ENCODE results near the gene KIZ.

KIZ gene

GRCh38 chr20:21134883-21135493 lies 9.1 kb downstream of the KIZ start:
- ATAC-seq (replicated peaks) (no peak), DNase-seq (no peak)
- no peaks in the 10 kb centered on the region for H3K27me3 Mint-ChIP-seq
- peaks cover 2% of the 10 kb centered on the region in 2 donors for H3K4me1 Mint-ChIP-seq (ENCODE audit: low read depth in 2 of 2)
- H3K36me3 Mint-ChIP-seq (ENCODE audit: insufficient read depth) = peaks cover 50% of the 10 kb centered on the region
- no peak overlapping the region for H3K27ac Mint-ChIP-seq
- no peaks in the 10 kb centered on the region for H3K9me3 Mint-ChIP-seq
- no peak overlapping the region for H3K4me3 Mint-ChIP-seq

DNA sequence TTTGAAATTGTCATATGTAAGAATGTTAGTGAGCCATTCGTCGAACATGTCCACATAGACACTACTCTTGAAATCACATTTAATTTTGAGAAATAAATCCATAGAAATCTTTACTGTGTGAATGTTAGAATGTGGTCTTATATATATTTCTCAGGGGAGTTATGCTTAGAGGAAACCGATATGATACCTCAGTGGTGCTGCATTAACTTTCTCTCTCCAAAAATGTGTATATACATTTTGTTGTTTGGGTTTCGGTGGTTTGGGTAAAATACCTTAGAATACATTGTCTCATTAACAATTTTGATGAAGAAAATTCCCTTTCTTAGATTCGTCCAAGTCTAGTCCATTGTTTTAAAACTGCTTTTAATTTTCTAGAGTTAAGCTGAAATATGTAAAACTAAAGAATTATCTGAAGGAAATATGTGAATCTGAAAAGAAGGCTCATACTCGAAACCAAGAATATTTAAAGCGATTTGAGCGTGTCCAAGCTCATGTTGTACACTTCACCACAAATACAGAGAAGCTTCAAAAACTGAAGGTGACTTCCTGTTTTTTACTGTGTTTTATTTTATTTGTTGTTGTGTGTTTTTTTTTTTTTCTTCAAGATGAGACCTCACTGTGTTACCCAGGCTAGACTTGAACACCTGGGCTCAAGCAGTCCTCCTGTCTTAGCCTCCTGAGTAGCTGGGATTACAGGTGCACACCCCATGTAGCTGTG lies 10.3 kb downstream of the KIZ start:
- H3K36me3 Mint-ChIP-seq (ENCODE audit: insufficient read depth) = peaks cover 48% of the 10 kb centered on the region

DNA sequence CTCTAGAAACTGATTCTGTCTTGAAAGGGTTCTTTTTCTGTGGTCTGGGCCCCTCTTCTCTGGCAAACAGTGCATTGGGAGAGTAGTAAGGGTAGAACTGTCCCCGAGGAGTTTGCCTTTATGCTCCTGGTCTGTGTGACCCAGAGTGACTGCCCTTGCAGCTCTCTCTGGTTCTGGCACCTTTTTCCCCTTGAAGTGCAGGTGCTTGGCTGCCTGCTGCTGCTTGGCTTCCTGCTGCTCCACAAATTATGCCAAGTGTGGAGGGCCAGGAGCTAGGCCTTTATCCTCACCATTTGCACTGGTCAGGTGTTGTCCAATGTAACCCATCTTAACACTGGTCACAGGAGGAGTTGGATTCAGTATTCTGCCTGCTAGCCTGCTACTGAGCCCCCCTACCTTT lies 11.2 kb downstream of the KIZ start:
- peaks cover 0 to 1% of the 10 kb centered on the region in 2 donors for H3K4me1 Mint-ChIP-seq (ENCODE audit: low read depth in 2 of 2)
- no peak overlapping the region for H3K27ac Mint-ChIP-seq
- peaks cover 47% of the 10 kb centered on the region for H3K36me3 Mint-ChIP-seq (ENCODE audit: insufficient read depth)
- no peak overlapping the region for H3K4me3 Mint-ChIP-seq
- no peaks in the 10 kb centered on the region for H3K9me3 Mint-ChIP-seq
- ATAC-seq (replicated peaks) (no peak), DNase-seq (no peak)
- no peaks in the 10 kb centered on the region for H3K27me3 Mint-ChIP-seq

More for the DNA sequence above, 10.3 kb downstream of the KIZ start:
- no peak overlapping the region for H3K27ac Mint-ChIP-seq
- H3K27me3 Mint-ChIP-seq = no peaks in the 10 kb centered on the region
- DNase-seq (no peak), ATAC-seq (replicated peaks) (no peak)
- no peak overlapping the region for H3K4me3 Mint-ChIP-seq
- H3K9me3 Mint-ChIP-seq = no peaks in the 10 kb centered on the region
- H3K4me1 Mint-ChIP-seq (ENCODE audit: low read depth in 2 of 2) = peaks cover 0 to 1% of the 10 kb centered on the region in 2 donors

DNA sequence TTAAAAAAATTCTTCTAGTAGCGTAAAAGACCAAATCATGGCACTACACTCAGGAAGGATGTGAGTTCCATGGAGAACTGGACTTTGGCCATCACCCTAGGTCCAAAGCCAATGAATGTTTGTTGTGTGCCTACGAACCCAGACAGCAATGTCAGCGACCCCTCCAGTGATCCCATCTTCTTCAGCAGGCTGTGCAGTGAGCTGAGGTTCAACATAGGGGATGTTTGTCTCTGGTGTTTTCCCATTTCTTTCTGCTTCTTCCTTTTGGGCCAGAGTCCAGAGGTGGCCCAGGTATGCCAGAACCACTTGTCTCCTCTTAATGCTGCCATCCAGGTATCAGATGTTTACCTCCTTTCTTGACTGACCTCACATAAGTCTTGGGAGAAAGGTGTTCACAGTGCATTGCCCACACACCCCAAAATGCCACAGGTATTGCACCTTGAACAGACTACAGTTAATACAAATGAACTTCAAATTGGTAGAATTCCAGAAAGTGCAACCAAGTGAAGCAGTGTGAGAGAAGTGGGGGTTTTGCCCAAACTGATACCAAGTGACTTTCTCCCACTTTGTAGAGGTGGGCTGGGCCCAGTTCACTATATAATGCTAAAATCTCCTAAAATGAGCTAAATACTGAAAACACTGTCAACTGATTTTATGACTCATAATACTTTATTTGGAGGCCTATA lies 14.1 kb downstream of the KIZ start:
- no peak for ATAC-seq (replicated peaks)
- H3K27ac Mint-ChIP-seq = no peak overlapping the region
- H3K4me1 Mint-ChIP-seq (ENCODE audit: low read depth in 2 of 2) = no peaks in the 10 kb centered on the region

GRCh38 chr20:21141825-21142224 lies 15.9 kb downstream of the KIZ start:
- H3K4me1 Mint-ChIP-seq (ENCODE audit: low read depth in 2 of 2) = no peaks in the 10 kb centered on the region
- no peak for ATAC-seq (replicated peaks)
- peaks cover 38% of the 10 kb centered on the region for H3K36me3 Mint-ChIP-seq (ENCODE audit: insufficient read depth)
- DNase-seq = no peak
- H3K4me3 Mint-ChIP-seq = no peak overlapping the region
- no peak overlapping the region for H3K27ac Mint-ChIP-seq
- H3K27me3 Mint-ChIP-seq = no peaks in the 10 kb centered on the region
- no peaks in the 10 kb centered on the region for H3K9me3 Mint-ChIP-seq

More for the DNA sequence above, 14.1 kb downstream of the KIZ start:
- Mint-ChIP-seq H3K27me3 (no peaks in the 10 kb centered on the region), H3K4me3 (no peak overlapping the region), H3K36me3 (ENCODE audit: insufficient read depth) (peaks cover 44% of the 10 kb centered on the region), H3K9me3 (no peaks in the 10 kb centered on the region)
- DNase-seq = no peak

DNA sequence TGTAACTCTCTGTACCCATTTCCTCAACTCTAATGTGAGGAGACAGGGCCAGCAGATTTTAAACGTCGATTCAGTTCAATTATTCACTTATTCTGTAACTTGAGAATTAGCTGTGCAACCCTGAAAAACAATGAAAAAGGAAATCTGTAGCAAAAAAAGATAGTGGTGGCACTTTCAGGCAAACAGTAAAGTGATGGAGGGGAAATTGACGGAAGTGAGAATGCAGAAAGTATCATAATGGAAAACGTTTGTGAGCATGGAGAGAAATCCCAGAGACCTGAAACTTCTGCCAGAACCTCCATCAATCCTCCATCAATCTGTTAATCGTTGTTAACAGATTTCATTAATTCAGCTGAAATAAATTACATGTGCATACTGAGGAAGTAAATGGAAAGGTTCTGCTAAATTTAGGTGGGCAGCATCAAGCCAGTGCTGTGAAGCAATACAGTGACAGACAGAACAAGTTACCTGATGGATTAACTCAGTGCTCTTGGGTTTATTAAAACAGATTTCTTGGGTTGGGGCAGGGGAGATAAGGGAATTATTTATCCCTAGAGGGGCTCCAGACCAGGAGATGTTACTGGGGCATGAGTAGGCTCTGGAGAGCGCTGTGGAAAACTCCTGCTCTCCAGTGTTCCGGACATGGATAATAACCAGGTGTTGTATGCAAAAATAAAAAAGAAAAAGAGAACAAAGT lies 17.5 kb downstream of the KIZ start:
- Mint-ChIP-seq H3K27me3 (no peaks in the 10 kb centered on the region), H3K36me3 (ENCODE audit: insufficient read depth) (peaks cover 23% of the 10 kb centered on the region), H3K27ac (no peak overlapping the region), H3K4me1 (ENCODE audit: low read depth in 2 of 2) (peaks cover 0 to 8% of the 10 kb centered on the region in 2 donors), H3K9me3 (no peaks in the 10 kb centered on the region), H3K4me3 (no peak overlapping the region)
- ATAC-seq (replicated peaks) (no peak), DNase-seq (no peak)

GRCh38 chr20:21145424-21145823 lies 19.5 kb downstream of the KIZ start:
- Mint-ChIP-seq H3K4me3 (no peak overlapping the region), H3K27ac (no peak overlapping the region), H3K27me3 (no peaks in the 10 kb centered on the region), H3K36me3 (ENCODE audit: insufficient read depth) (peaks cover 14% of the 10 kb centered on the region), H3K9me3 (no peaks in the 10 kb centered on the region), H3K4me1 (ENCODE audit: low read depth in 2 of 2) (peaks cover 2 to 8% of the 10 kb centered on the region in 2 donors)
- ATAC-seq (replicated peaks) (no peak), DNase-seq (no peak)

- Mint-ChIP-seq H3K27ac (no peak overlapping the region), H3K36me3 (ENCODE audit: insufficient read depth) (peaks cover 15% of the 10 kb centered on the region), H3K4me1 (ENCODE audit: low read depth in 2 of 2) (peaks cover 5 to 8% of the 10 kb centered on the region in 2 donors), H3K27me3 (no peaks in the 10 kb centered on the region), H3K4me3 (no peak overlapping the region), H3K9me3 (no peaks in the 10 kb centered on the region)
- no peak for ATAC-seq (replicated peaks)
- no peak for DNase-seq
Measured at GRCh38 chr20:21146215-21146614, 20.3 kb downstream of the KIZ start.

- Mint-ChIP-seq H3K4me3 (no peak overlapping the region), H3K4me1 (ENCODE audit: low read depth in 2 of 2) (peaks cover 5 to 8% of the 10 kb centered on the region in 2 donors), H3K27me3 (no peaks in the 10 kb centered on the region), H3K9me3 (no peaks in the 10 kb centered on the region), H3K36me3 (ENCODE audit: insufficient read depth) (peaks cover 13% of the 10 kb centered on the region), H3K27ac (no peak overlapping the region)
- DNase-seq (no peak), ATAC-seq (replicated peaks) (no peak)
Measured at GRCh38 chr20:21147593-21147992, 21.7 kb downstream of the KIZ start.

GRCh38 chr20:21149344-21149743 lies 23.5 kb downstream of the KIZ start:
- no peak overlapping the region for H3K27ac Mint-ChIP-seq
- no peaks in the 10 kb centered on the region for H3K9me3 Mint-ChIP-seq
- DNase-seq (no peak), ATAC-seq (replicated peaks) (no peak)
- peaks cover 8% of the 10 kb centered on the region for H3K36me3 Mint-ChIP-seq (ENCODE audit: insufficient read depth)
- H3K4me3 Mint-ChIP-seq = no peak overlapping the region
- H3K27me3 Mint-ChIP-seq = no peaks in the 10 kb centered on the region
- H3K4me1 Mint-ChIP-seq (ENCODE audit: low read depth in 2 of 2) = peaks cover 5 to 8% of the 10 kb centered on the region in 2 donors

DNA sequence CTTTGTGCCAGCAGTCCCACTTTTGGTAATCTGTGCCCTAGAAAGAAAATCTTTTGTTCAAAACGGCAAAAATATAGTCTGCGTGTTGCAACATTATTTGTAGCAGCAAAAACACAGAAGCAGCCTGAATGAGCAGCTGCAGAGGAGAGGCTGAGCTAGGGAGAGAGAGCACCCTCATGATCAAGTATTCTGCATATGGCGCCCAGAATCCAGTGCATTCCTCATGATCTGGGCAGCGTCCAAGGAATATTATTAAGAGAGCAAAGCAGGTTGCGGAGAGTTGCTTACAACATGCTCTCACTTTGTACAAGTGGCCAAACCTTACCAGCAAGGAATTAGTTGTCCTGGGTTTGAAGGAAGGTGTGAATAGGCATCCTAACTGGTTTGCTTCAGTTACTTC lies 25.9 kb downstream of the KIZ start:
- Mint-ChIP-seq H3K4me1 (ENCODE audit: low read depth in 2 of 2) (peaks cover 5 to 8% of the 10 kb centered on the region in 2 donors), H3K9me3 (no peaks in the 10 kb centered on the region), H3K27ac (peak overlapping the region in 1 of 2 donors; percentile 14), H3K4me3 (no peak overlapping the region), H3K36me3 (ENCODE audit: insufficient read depth) (peaks cover 13% of the 10 kb centered on the region), H3K27me3 (no peaks in the 10 kb centered on the region)
- no peak for ATAC-seq (replicated peaks)
- DNase-seq = no peak

- peaks cover 17% of the 10 kb centered on the region for H3K36me3 Mint-ChIP-seq (ENCODE audit: insufficient read depth)
- no peaks in the 10 kb centered on the region for H3K27me3 Mint-ChIP-seq
- H3K4me3 Mint-ChIP-seq = no peak overlapping the region
- DNase-seq (no peak), ATAC-seq (replicated peaks) (no peak)
- H3K4me1 Mint-ChIP-seq (ENCODE audit: low read depth in 2 of 2) = peaks cover 2 to 4% of the 10 kb centered on the region in 2 donors
- no peak overlapping the region for H3K27ac Mint-ChIP-seq
- H3K9me3 Mint-ChIP-seq = no peaks in the 10 kb centered on the region
Measured at GRCh38 chr20:21154692-21155091, 28.8 kb downstream of the KIZ start.

DNA sequence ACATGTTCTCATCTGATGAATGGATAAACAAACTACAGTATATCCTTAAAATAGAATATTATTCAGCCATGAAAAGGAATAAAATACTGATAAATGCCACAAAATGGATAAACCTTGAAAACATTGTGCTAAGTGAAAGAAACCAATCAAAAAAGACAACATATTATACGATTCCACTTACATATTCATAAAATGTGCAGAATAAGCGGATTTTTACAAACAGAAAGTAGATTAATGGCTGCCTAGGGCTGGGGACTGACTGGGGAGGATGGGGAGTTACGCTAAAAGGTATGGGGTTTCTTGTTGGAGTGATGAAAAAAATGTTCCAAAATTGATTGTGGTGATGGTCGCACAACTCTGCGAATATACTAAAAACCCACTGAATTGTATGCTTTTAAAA lies 29.4 kb downstream of the KIZ start:
- H3K4me1 Mint-ChIP-seq (ENCODE audit: low read depth in 2 of 2) = peaks cover 2 to 5% of the 10 kb centered on the region in 2 donors
- H3K27me3 Mint-ChIP-seq = no peaks in the 10 kb centered on the region
- no peak overlapping the region for H3K4me3 Mint-ChIP-seq
- H3K27ac Mint-ChIP-seq = no peak overlapping the region
- DNase-seq = no peak
- peaks cover 16% of the 10 kb centered on the region for H3K36me3 Mint-ChIP-seq (ENCODE audit: insufficient read depth)
- ATAC-seq (replicated peaks) = no peak
- no peaks in the 10 kb centered on the region for H3K9me3 Mint-ChIP-seq
